ENCODE data around the gene KCNC1.

The KCNC1 gene

DNA sequence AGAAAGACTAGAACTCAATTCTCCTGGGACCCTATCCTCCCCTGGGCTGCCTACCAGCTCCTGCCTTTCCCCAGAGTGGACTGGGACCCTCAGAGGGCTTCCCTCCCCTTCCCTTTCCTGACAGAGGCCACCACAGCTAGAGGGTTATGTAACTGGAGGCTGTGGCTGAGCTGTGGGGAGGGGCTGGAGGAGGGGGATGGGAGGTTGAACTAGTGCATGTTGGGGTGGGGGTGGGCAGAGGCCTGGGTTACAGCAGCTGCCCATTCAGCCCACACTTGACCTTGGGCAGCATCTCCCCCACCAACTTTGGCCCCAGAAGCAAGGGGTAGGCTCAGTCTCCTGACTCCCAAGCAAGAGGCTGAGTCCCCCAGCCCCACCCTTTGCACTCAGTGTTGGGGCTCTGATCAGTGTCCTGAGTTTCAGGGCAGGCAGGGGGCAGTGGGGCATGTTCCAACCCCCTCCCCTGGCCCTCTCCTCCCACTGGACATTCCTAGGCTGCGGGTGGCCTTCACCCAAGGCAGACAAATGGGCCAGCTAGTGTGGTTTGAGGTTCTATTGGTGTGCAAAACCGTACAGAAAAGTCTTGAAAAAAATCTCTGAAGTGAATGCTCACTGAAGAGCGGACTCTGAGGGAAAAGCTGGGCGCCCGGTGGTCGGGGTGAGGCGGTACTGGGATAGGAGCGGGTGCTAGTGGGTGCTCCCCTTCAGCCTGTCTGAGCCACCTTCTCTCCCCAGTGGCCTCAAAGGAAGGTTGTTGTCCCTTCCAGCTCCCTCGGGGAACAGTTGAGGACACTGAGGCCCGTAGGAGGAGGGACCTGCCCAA lies 3.8 kb downstream of the KCNC1 start:
- no peak for DNase-seq

- DNase-seq, result no peak
Observed at GRCh38 chr11:17739945-17740338, 5.4 kb downstream of the KCNC1 start.

DNA sequence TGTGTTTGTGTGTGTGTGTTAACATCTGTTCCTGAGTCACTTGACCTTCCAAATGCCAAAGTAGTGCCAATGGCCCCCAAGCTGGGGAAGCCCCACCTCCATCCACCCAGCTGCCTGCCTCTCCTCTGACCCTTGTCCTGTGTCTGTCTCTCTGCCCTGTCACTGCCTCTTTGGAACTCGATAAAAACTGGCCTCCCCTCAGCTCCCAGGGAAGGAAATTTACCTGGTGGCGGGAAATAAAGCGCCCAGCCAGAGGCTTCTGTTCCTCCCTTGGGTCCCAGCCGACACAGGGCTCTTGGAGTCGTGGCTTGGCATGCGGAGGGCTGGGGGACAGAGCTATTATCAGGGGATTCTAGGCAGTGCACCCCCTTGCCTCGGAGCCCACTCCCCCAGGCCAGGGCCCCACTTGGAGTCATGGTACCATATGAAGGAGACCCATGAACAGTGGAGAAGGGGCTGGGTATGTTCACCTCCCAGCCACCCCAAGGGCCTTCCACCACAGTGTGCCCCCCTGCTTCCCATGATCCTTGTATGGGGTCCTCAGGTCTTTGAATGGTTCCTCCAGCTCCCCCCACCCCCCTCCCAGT lies 6.2 kb downstream of the KCNC1 start:
- no peak for DNase-seq

GRCh38 chr11:17741487-17741886 lies 6.9 kb downstream of the KCNC1 start:
- DNase-seq, result no peak

- no peak for DNase-seq
Observed at GRCh38 chr11:17742019-17742418, 7.4 kb downstream of the KCNC1 start.

DNA sequence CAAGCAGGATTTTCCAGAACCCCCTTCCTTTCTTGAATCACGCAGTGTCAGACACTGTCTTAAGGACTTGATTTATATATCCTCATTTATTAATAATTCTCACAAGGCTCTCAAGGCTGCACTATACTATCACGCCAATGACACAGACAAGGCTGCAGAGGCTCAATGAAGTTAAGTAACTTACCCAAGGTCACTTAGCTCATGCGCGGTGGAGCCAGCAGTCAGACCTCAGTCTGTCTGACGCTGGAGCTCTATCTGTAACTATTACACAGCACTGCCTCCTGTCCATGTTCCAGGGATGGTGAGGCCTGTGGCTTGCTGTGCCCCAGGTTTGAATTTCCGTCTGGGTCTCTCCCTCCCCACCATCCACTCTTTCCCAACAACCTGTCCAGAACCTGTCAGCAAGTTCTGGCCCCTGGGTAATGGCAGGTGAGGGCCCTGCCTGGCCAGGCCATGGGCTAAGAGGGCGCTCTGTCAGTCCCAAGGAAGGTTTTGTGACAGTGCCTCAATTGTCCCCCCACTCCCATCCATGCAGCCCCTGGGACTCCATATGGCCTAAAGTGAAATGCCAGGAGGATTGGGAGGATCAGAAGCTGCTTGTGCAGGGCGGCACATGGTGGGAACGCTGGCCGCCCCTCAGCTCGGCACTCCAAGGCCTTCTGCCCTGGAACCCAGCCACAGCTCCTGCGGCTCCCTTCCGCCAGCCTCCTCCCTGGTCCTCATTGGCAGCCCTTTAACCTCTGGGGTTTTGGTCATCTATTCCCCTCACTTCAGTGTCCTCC lies 8.6 kb downstream of the KCNC1 start:
- no peak for DNase-seq

GRCh38 chr11:17743808-17744119 lies 9.2 kb downstream of the KCNC1 start:
- DNase-seq, result no peak

DNA sequence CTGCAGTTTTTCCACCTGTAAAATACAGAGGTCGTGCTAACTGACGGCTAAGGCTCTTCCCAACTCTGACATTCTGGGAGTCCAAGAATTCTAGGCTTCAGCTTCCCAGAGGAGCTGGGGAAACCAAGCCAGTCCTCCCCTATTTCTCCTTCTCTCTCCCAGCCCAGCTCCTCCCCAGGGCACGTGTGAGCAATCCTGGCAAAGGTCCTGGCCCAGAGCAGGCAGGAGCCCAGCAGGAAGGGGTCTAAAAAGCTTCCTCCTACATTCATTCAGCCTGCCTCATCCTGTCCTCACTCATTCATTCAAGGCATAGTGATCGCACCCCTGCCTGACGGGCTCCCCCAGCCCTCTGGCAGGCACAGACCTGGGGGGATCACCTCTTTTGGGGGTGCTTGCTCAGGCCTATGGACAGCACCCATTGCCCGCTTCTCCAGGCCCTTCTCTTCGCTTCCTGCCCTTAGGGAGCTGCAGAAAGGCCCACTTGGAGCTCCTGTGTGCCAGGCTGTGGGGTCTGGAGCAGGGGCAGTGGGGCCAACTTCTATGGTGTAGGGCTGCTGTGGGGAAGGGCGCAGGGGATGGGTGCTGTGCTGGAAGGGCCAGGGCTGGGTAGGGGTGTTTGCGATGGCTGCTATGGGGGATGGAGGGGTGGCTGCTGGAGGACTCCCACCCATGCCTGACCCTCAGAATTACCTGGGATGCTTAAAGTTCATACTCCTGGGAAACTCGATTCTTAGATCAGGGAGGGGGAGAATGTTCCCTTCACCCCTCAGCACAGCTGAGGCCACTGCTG lies 9.8 kb downstream of the KCNC1 start:
- DNase-seq, result no peak

DNA sequence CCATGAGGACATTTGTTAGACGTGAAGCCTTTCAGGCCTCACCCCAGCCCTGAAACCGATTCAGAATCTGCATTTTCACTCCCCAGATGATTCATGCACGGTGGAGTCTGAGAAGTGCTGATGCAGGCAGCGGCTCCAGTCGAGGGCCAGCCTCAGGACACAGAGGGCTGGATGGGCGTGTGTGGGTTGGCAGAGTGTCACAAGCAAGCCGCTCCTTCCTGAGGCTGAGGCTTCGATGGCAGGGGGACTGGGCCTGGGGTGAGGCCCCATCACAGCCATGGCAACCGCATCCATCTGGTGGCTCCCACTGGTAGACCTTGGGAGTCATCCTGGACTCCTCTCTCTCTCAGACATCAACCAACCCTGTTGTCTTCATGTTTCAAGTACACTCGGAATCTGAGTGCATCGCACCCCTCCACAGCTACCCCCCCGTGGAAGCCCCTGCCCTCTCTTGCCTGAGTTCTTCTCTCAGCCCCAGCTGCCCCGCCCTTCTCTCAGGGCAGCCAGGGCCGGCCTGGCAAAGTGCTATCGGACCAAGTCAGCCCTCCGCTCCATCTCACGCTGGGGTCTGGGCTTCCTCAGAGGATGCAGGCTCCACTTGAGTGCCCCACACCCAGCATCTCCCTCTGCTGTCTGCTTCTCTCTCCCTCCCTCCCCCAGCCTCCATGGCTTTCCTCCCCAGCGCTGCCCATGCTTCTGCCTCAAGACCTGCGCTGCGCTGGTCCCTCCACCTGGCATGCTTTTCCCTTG lies 10.6 kb downstream of the KCNC1 start:
- no peak for DNase-seq

- no peak for DNase-seq
Observed at GRCh38 chr11:17746096-17746495, 11.5 kb downstream of the KCNC1 start.

DNA sequence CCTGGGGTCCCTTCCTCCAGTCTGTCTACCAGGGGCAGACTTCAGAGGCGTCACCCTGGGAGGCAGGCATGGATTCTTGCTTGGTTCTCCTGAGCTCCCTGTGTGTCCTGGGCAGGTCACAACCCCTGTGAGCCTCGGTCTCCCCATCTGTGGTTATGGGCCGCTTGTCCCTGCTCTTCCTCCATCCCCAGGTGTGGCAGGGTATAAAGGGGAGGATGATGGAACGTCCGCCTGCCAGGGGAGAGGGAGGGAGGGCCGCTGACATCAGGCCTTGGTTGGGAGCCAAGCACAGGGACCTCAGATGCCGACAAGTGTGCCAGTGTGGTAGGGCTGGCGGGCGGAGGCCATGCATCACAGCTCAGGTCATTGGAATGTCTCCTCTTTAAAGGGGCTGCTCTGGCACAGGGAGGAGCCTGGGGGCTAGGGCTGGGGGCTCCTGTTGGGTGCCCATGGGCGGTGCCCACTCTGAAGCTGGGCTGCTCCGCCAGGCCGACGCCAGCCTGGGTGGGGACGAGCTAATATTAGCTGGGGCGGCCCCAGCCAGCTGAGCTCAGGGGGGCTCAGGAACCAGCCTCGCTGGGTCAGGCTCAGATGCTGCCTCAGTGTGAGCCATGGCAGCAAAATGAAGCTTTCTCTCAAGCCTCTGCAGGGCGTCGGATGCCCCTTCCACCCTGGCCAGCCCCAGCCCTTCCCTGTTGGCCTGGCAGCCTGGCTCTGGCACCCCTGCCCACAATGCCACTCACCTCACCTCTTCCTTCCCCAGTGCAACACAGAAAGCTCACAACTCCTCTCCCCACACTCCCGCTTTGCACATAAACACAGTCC lies 12.8 kb downstream of the KCNC1 start:
- DNase-seq, result no peak

- no peak for DNase-seq
Observed at GRCh38 chr11:17748044-17748443, 13.5 kb downstream of the KCNC1 start.

DNA sequence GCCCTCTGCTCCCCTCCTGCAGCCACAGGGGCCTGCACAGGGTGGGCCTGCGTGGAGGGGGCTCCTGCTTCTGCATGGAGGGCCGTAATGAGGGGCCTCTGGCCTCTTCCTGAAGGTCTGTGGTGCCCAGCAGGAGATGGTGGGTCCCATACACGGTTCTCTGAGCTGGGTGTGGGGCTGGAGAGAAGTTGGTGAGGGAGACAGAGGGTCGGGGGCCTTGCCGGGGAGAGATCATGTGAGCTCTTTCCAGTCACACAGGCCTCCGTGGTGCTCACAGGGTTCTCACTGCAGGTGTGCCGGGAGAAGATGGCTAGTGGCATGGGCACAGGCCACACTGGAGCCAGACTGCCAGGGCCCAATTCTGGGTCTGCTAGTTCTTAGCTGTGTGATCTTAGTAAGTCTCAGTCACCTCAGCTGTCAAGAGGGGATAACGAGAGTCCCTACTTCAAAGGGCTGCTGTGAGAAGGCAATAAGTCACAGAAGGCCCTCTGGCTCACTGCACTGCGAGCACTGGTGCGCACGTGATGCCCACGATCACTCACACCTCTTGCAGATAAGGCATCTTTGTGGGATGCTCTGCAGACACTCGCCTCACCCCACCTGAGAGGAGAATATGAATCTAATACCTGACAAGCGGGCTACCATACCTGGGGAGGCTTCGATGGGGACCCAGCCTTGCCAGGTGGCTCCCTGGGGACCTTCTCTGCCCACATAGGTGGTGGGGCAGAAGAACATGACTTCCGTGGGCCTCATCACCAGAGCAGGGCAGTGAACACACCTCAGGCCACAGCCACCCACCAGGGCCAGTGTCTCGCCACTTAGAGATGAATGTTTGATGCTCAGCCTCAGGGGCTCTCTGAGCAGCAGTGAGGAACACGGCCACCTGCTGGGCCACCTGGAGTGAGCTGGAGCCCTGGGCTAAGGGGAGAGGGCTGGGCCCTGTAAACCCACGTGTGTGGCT lies 14.5 kb downstream of the KCNC1 start:
- peak in 1 of 2 experiments; percentile 17 for DNase-seq

- DNase-seq, result no peak
Observed at GRCh38 chr11:17750013-17750800, 15.6 kb downstream of the KCNC1 start.

GRCh38 chr11:17750801-17751165 lies 16.2 kb downstream of the KCNC1 start:
- no peak for DNase-seq

GRCh38 chr11:17751558-17751957 lies 17.0 kb downstream of the KCNC1 start:
- no peak for DNase-seq

DNA sequence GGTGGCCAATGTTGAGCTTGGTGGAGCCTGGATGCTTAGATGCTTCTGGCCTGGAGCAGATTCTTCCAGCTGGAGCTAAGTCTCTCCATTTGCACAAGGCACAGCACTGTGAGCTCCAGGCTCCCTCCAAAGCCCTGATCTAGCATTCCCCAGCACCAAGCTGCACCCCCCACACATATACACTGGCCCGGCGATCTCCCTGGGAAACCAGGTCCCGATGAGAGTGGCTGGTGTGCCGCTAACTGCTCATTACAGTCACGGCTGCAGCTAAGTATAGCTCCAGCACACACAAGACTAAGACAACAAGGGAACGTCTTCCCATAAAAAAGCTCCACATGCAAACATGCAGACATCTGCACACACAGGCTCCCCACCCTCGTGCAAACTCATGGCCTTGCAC lies 17.6 kb downstream of the KCNC1 start:
- DNase-seq, result no peak

DNA sequence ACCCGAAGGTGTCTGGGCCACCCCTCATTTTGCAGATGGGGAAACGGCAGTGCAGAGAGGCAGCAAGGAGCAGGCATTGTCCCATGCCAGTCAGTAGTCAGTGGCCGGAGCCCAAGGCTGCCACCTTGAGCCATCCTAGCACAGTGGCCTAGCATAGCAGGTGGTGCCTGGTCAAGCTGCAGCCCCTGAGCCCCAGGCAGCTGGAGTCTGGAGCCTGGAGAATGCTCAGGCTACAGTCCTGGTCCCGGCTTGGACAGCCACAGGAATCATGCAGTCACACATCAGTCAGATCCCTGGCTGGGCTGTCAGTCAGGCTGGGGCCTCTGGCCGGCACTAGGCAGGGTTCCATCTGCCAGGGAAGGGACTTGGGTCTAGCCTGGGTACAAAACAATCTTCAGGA lies 18.6 kb downstream of the KCNC1 start:
- DNase-seq, result no peak

DNA sequence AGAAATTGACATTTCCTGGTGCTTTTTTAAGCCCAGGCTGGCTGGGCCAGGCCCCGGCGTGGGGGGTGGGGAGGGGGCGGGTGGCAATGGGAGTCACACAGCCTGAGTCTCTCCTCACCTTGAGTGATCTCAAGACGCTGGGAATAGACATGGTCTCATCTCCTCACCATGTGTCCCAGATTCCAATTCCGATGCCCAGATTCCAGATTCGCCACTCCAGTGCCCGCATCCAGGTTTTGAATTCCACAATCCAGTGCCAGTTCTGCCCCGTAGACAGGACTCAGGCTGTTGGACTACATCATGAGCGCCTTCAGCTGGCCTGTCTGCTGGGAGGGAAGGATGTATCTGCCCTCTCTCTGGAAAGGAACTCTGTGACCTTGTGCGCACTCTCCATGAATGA lies 19.1 kb downstream of the KCNC1 start:
- DNase-seq, result no peak

- DNase-seq, result no peak
Observed at GRCh38 chr11:17755891-17756290, 21.3 kb downstream of the KCNC1 start.

Data from NCI-H526 (cell line).